Neural cell (in vitro differentiated cells): ENCODE measurements around the gene C1QTNF3. TPM values are rescaled to one million over a fixed set of nuclear protein-coding genes. Genes with fewer than 3 reads are reported as not detected.
"Not testable (repeated sequence)": the region's sequence is repeated elsewhere in the genome, so short reads cannot be mapped to it uniquely, and the experiment has no call there.

Source experiments
- H2AFZ ChIP-seq: fragments of 200-600, 300-800 bp; sonication (generic), shearing (Covaris generic); 2 replicates; pipeline ENCODE4 v1.6.0; 2014; ENCODE audit warnings: low read depth, mild to moderate bottlenecking, antibody characterized with exemption, low read length, moderate library complexity
- H3F3A ChIP-seq: fragments of 200-600 bp; shearing (Covaris generic); 2 replicates; pipeline ENCODE4 v1.6.1; 2016; ENCODE audit warnings: mild to moderate bottlenecking, moderate library complexity, mixed read lengths, antibody characterized with exemption, low read length; ENCODE audit not compliant: insufficient read depth, poor library complexity, severe bottlenecking
- H3K27ac ChIP-seq: fragments of 200-600, 300-800 bp; sonication (generic), shearing (Covaris generic); 2 replicates; pipeline ENCODE4 v1.5.1; 2014; ENCODE audit warnings: mild to moderate bottlenecking, low read length, moderate library complexity
- H3K27me3 ChIP-seq: fragments of 300-800, 200-600 bp; sonication (generic), shearing (Covaris generic); 2 replicates; pipeline ENCODE4 v1.6.0; 2014; ENCODE audit warnings: mild to moderate bottlenecking, low read depth, low read length, moderate library complexity; ENCODE audit not compliant: insufficient read depth
- H3K36me3 ChIP-seq: fragments of 300-800, 200-600 bp; sonication (generic), shearing (Covaris generic); 2 replicates; pipeline ENCODE4 v1.5.1; 2014; ENCODE audit warnings: mild to moderate bottlenecking, antibody characterized with exemption, low read length, moderate library complexity; ENCODE audit not compliant: insufficient read depth
- H3K4me2 ChIP-seq: fragments of 300-800, 200-600 bp; sonication (generic), shearing (Covaris generic); 2 replicates; pipeline ENCODE4 v1.6.0; 2014; ENCODE audit warnings: mild to moderate bottlenecking, low read length
- H3K4me3 ChIP-seq: fragments of 300-800, 200-600 bp; sonication (generic), shearing (Covaris generic); 2 replicates; pipeline ENCODE4 v1.5.1; 2014; ENCODE audit warnings: mild to moderate bottlenecking, low read length, moderate library complexity
- H3K79me2 ChIP-seq: fragments of 200-600 bp; shearing (Covaris generic); replicated peaks from 2 replicates; pipeline ENCODE4 v1.6.0; 2014; ENCODE audit warnings: mild to moderate bottlenecking, low read length, moderate library complexity; ENCODE audit not compliant: insufficient read depth
- H3K9ac ChIP-seq: fragments of 300-800, 200-600 bp; sonication (generic), shearing (Covaris generic); 2 replicates; pipeline ENCODE4 v1.6.1; 2016; ENCODE audit warnings: mild to moderate bottlenecking, low read length, mixed read lengths
- H3K9me2 ChIP-seq: fragments of 200-600 bp; shearing (Covaris generic); 2 replicates; pipeline ENCODE4 v1.6.1; 2016; ENCODE audit warnings: mild to moderate bottlenecking, low read length, mixed read lengths; ENCODE audit not compliant: insufficient read depth
- H3K9me3 ChIP-seq: fragments of 200-600, 300-800 bp; sonication (generic), shearing (Covaris generic); 2 replicates; pipeline ENCODE4 v1.6.1; 2016; ENCODE audit warnings: mild to moderate bottlenecking, mixed run types, low read length, moderate library complexity, mixed read lengths
- H4K20me1 ChIP-seq: fragments of 200-600 bp; shearing (Covaris generic); 2 replicates; pipeline ENCODE4 v1.6.1; 2016; ENCODE audit warnings: mild to moderate bottlenecking, mixed run types; ENCODE audit not compliant: insufficient read depth
- CTCF ChIP-seq: fragments of 450-650 bp; IDR thresholded peaks from 2 replicates; pipeline ENCODE4 v1.5.1; 2014; ENCODE audit warnings: antibody characterized with exemption, mild to moderate bottlenecking, moderate library complexity; ENCODE audit not compliant: poor library complexity, severe bottlenecking
- EP300 ChIP-seq: fragments of 450-650 bp; conservative IDR thresholded peaks from 2 replicates; pipeline ENCODE4 v1.6.1; 2014; ENCODE audit warnings: antibody characterized with exemption, mild to moderate bottlenecking, moderate library complexity; ENCODE audit not compliant: poor library complexity, severe bottlenecking
- EZH2 ChIP-seq: fragments of 200-600, 300-800 bp; shearing (Covaris generic), sonication (generic); IDR thresholded peaks from 2 replicates; pipeline ENCODE4 v1.6.1; 2014; ENCODE audit warnings: antibody characterized with exemption, low read length, borderline replicate concordance, mild to moderate bottlenecking; ENCODE audit not compliant: insufficient read depth, poor library complexity, severe bottlenecking
- MXI1 ChIP-seq: fragments of 450-650 bp; conservative IDR thresholded peaks from 2 replicates; pipeline ENCODE4 v1.6.1; 2014; ENCODE audit warnings: antibody characterized with exemption, mild to moderate bottlenecking; ENCODE audit not compliant: poor library complexity, severe bottlenecking
- POLR2AphosphoS5 ChIP-seq: IDR thresholded peaks from 2 replicates; pipeline ENCODE4 v1.6.1; 2012
- RAD21 ChIP-seq: fragments of 450-650 bp; conservative IDR thresholded peaks from 2 replicates; pipeline ENCODE4 v1.6.1; 2014; ENCODE audit warnings: antibody characterized with exemption, mild to moderate bottlenecking, moderate library complexity
- REST ChIP-seq: IDR thresholded peaks from 2 replicates; pipeline ENCODE4 v1.6.1; 2012; ENCODE audit warnings: borderline replicate concordance
- SMC3 ChIP-seq: fragments of 450-650 bp; conservative IDR thresholded peaks from 2 replicates; pipeline ENCODE4 v1.6.1; 2014; ENCODE audit warnings: antibody characterized with exemption, mild to moderate bottlenecking, moderate library complexity; ENCODE audit not compliant: poor library complexity
- TAF1 ChIP-seq: IDR thresholded peaks from 2 replicates; pipeline ENCODE4 v1.6.1; 2012; ENCODE audit warnings: low read depth
- polyA plus RNA-seq: library from polyadenylated mRNA; depleted of rRNA; stranded (reverse); fragments of >200 nt; gene quantifications from 2 replicates; pipeline ENCODE4 v1.2.3, GENCODE V29; 2014

Gene C1QTNF3
- polyA plus RNA-seq, 1 donor from 2014 or later = 33.1 TPM

GRCh38 chr5:34076719-34077364 lies 33.8 kb upstream of the C1QTNF3 start:
- not testable (repeated sequence) for H3K9me3 ChIP-seq, H3K27ac ChIP-seq, H2AFZ ChIP-seq, H3K9ac ChIP-seq, H3F3A ChIP-seq, H3K4me2 ChIP-seq, H3K79me2 ChIP-seq, H3K9me2 ChIP-seq, H3K27me3 ChIP-seq, H4K20me1 ChIP-seq, H3K36me3 ChIP-seq, H3K4me3 ChIP-seq

GRCh38 chr5:34074472-34074871 lies 31.5 kb upstream of the C1QTNF3 start:
- H3F3A ChIP-seq, H3K9me2 ChIP-seq, H2AFZ ChIP-seq, H3K27ac ChIP-seq, H3K79me2 ChIP-seq, H3K4me2 ChIP-seq, H3K36me3 ChIP-seq, H3K9me3 ChIP-seq, H3K27me3 ChIP-seq, H3K9ac ChIP-seq, H3K4me3 ChIP-seq, H4K20me1 ChIP-seq: not testable (repeated sequence)

GRCh38 chr5:34074071-34074470 lies 31.1 kb upstream of the C1QTNF3 start:
- H3K9me2 ChIP-seq, H3K9ac ChIP-seq, H3K36me3 ChIP-seq: not testable (repeated sequence)

GRCh38 chr5:34070626-34071025 lies 27.6 kb upstream of the C1QTNF3 start:
- H3K9ac ChIP-seq, H3K9me2 ChIP-seq, H3K4me2 ChIP-seq, H3K4me3 ChIP-seq, H3F3A ChIP-seq, H2AFZ ChIP-seq, H3K27me3 ChIP-seq, H3K79me2 ChIP-seq, H3K27ac ChIP-seq, H3K9me3 ChIP-seq, H4K20me1 ChIP-seq, H3K36me3 ChIP-seq: not testable (repeated sequence)

More at GRCh38 chr5:34074071-34074470, 31.1 kb upstream of the C1QTNF3 start:
- not testable (repeated sequence) for H3K4me2 ChIP-seq, H3K79me2 ChIP-seq, H3K9me3 ChIP-seq, H3F3A ChIP-seq, H3K4me3 ChIP-seq, H3K27me3 ChIP-seq, H4K20me1 ChIP-seq, H2AFZ ChIP-seq, H3K27ac ChIP-seq

GRCh38 chr5:34064656-34065055 lies 21.6 kb upstream of the C1QTNF3 start:
- TF ChIP-seq MXI1 (no peak), CTCF (no peak), RAD21 (no peak), POLR2AphosphoS5 (no peak), SMC3 (no peak), EZH2 (no peak), TAF1 (no peak), EP300 (no peak), REST (no peak)
- Histone ChIP-seq H3K79me2 (no peaks in the 10 kb centered on the region), H4K20me1 (no peaks in the 10 kb centered on the region)

More at GRCh38 chr5:34064656-34065055, 21.6 kb upstream of the C1QTNF3 start:
- no peaks in the 10 kb centered on the region for H3K9me3 ChIP-seq
- H2AFZ ChIP-seq = no peak overlapping the region
- H3K4me3 ChIP-seq = no peak overlapping the region
- no peaks in the 10 kb centered on the region for H3K27me3 ChIP-seq
- H3K36me3 ChIP-seq = no peaks in the 10 kb centered on the region
- H3K27ac ChIP-seq = no peak overlapping the region
- H3F3A ChIP-seq = no peaks in the 10 kb centered on the region
- H3K4me2 ChIP-seq = no peak overlapping the region
- no peak overlapping the region for H3K9ac ChIP-seq
- no peaks in the 10 kb centered on the region for H3K9me2 ChIP-seq
